Superior temporal gyrus (tissue), 1 donor: ENCODE data around the gene MICAL3.
A peak's percentile ranks its signal among the peaks of the same experiment; 100 is the strongest.
"Not testable (repeated sequence)": the region's sequence is repeated elsewhere in the genome, so short reads cannot be mapped to it uniquely, and the experiment has no call there.

Experiments used
- DNase-seq: peaks from one replicate; pipeline ENCODE4 v3.0.0-alpha.2; 2016; ENCODE audit errors: extremely low spot score

The MICAL3 gene

DNA sequence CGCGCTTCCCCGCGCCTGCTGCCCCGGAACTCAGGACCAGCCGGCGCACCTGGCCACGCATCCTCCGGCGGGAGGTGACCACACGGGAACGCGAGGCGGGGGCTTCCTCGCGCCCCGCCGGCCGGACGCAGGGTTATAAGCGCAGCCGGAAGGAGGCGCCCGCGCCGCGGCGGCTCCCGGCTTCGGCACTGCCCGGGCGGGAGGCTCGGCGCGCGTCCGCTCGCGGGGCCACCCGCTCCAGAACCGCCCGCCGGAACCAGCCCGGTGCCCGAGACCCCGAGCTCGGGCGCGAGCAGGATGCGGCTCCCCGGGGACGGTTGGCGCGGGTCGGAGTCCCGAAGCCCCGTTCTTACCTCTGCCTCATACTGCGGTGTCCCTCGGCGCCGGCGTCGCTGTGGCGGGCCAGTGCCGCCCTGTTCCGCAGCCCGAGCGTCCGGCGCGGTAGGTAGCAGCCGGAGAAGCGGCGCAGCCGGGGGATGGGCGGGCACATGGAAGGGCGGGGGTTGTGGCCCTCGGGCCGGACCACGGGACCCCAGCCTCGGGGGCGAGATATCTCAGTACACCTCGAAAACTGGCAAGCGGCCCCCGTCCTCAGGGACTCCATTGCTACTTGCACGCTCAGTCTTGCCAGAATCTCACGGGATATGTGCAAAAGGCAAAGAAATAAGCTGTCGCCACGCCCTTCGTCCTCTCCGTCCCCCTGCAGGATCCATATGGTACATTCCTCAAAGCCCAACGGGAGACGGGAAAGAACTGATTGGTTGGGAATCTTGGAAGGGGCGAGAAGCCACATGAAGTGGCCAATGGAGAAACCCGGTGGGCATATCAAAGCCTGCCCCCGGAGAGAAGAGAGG, 23.1 kb downstream of the MICAL3 start:
- DNase-seq = peak; percentile 98

- no peak for DNase-seq
These were observed 23.8 kb downstream of the MICAL3 start for GRCh38 chr22:18000441-18001039.

- DNase-seq = no peak
These were observed 24.5 kb downstream of the MICAL3 start for GRCh38 chr22:17999851-18000250.

DNA sequence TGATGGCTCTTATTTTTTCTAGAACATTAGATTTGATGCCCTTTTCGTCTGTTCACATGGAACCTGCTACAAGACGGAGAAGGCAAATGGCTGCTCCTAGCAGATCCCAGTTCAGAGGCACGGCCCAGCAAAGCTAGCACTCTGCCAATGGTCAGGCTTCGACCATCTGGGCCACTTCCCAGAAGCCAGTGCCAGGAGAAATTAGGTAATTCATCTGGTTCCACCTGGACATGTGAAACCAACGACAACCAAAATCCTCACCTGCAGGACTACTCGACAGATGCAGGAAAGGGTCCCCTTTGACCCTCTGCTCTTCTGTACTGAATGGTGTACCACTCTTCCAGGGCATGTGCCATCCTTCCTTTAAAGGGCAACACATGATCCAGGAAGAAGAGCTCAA, 25.4 kb downstream of the MICAL3 start:
- no peak for DNase-seq

DNA sequence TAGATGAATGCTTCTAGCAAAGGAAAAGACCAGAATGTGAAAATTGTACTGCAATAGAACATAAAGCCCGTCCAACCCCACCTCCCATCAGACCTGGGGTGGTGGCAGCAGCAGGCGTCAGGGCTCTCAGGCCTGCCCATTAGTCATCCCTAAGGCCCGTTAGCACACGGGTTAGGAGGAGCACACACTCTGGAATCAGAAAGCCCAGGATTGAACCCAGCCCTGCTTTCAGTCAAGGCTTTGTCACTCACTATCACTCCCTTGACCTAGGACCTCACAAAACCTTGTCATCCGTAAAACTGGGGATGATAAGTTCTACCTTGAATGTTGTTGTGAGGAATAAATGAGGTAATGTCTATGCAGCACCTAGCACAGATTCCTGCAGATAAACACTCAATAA, 26.9 kb downstream of the MICAL3 start:
- no peak for DNase-seq

DNA sequence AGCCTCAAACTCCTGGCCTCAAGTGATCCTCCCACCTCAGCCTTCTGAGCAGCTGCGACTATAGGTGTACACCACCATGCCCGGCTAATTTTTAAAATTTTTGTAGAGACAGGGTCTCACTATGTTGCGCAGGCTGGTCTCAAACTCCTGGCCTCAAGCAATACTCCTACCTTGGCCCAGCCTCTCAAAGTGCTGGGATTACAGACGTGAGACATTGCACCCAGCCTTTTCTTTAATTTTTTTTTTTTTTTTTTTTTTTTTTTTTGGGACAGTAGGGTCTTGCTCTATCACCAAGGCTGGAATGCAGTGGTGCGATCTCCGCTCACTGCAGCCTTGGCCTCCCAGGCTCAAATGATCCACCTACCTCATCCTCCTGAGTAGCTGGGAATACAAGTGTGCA, 29.1 kb downstream of the MICAL3 start:
- not testable (repeated sequence) for DNase-seq

DNA sequence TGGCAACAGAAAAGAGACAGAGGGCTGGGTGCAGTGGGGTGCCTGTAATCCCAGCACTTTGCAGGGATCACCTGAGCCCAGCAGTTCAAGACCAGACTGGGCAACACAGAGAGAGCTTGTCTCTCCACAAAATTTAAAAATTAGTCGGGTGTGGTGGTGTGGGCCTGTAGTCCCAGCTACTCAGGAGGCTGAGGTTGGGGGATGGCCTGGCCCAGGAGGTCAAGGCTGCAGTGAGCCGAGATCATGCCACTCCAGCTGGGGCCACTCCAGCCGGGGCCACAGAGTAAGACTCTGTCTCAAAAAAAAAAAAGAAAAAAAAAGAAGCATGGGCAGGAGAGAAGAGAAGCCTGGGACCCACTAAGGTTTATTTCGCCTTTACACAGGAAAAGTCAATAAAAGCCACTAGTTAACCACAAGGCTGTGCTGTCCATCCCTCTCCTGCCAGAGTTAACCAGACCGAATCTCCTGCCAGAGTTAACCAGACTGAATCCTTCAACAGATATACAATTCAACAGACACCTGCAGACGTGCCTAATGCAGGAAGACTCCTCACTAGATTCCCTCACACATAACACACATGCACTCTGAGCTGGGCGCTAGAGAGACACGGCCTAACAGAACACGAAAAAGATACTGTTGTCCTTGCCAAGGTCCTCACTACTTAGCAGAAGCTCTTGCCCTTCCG, 29.8 kb downstream of the MICAL3 start:
- DNase-seq = no peak

DNA sequence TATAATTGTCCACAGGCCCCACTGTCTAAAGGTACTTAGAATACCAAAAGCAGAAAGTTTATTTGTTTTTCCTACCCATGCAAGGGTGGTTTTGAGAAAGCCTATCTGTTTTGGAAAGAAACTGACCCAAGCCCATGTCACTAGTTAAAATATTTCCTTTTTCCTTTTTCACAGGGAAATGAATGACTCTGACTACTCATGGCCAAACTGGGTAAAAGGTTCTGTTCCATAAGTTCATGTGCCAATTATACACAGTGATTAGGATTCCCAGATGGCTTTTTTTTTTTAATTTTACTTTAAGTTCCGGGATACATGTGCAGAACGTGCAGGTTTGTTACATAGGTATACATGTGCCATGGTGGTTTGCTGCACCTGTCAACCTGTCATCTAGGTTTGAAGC, 31.4 kb downstream of the MICAL3 start:
- not testable (repeated sequence) for DNase-seq

DNA sequence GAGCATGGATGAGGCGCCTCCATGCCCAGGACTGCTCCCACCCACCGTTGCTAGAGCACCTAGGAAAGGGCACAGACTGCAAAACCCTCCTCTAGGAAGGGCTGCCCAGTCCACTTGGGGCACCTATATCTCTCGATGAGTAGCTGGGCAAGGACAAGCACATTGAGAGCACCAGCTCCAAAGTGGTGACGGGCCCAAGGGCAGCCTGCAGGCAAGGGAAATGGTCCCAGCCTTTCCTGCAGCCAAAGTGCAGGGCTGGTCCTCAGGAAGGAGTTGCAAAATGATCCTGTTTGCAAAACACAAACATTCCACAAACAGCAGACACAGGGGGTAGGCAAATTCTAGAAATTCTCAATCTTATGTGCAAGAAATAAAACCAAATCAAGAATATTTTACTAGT, 32.4 kb downstream of the MICAL3 start:
- not testable (repeated sequence) for DNase-seq

DNA sequence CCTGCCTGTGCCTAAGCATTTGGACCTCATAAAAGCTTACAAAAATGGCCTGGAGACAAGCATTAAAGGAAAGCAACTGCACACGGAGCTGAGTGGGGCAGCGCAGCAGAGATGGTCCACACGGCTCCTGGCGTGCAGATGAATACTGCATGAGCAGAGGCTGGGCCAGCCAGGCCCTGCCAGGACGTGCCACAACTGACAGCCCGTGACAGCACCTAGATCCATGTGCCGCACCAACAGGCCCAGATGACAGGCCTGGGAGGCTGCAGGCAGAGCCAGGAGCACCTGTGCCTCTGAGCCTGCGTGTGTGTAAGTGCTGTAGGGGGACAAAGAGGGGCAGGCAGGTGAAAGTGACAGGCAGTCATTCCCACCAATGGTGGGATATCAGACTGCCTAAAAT, 33.4 kb downstream of the MICAL3 start:
- no peak for DNase-seq

- no peak for DNase-seq
These were observed 34.2 kb downstream of the MICAL3 start for GRCh38 chr22:17990147-17990546.

DNA sequence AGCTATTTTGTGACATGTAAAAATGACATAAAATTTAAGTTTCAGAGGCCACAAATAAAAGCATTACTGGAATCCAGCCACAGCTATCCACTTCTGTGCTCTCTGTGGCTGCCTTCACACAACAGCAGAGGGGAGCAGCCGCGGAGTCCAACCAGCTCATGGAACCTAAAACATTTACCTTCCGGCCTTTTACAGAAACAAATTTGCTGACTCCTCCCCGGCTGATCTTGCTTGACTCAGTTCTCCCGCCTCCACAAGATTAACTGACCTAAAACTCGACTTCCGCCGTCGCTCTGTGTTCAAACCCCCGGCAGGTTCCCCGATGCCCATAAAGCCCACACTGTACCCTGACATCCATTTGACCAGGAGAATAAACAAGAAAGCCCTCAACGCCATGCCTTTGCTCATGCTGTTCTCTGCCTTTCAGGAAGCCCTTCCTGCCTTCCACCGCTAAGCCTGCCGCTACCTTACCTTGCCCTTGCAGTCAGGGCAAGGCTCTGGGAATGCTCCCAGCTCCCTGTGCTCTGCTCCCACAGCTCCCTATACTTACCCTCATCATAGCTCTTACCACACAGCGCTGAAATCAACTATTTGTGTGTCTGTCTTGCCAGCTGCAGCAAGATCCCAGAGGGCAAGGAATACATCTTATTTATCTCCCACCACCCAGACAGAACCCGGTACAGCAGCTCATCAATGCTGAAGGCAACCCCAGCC, 35.4 kb downstream of the MICAL3 start:
- no peak for DNase-seq

DNA sequence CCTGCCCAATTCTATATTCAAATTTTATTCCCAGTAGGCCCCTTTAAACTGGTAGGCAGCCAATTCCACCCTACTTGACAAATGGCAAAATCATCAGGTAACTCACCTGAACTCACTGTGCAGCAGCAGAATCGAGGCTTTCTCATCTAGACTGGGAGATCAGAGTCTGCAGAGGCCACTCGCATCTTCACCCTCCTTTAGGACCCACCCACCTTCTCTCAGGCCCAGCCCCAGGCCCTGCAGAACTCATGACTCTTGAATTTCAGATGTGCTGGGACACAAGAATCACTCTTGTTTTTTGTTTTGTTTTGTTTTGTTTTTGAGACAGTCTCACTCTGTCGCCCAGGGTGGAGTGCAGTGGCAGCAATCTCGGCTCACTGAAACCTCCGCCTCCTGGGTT, 38.8 kb downstream of the MICAL3 start:
- DNase-seq = no peak

GRCh38 chr22:17985071-17985470, 39.3 kb downstream of the MICAL3 start:
- not testable (repeated sequence) for DNase-seq

- DNase-seq = no peak
These were observed 40.2 kb downstream of the MICAL3 start for GRCh38 chr22:17984114-17984513.

GRCh38 chr22:17982572-17983141, 41.7 kb downstream of the MICAL3 start:
- no peak for DNase-seq

GRCh38 chr22:17981497-17981896, 42.9 kb downstream of the MICAL3 start:
- DNase-seq = no peak

GRCh38 chr22:17980638-17981051, 43.7 kb downstream of the MICAL3 start:
- DNase-seq = no peak

- DNase-seq = no peak
These were observed 44.3 kb downstream of the MICAL3 start for GRCh38 chr22:17980015-17980590.

- DNase-seq = no peak
These were observed 46.3 kb downstream of the MICAL3 start for GRCh38 chr22:17978027-17978426.

- DNase-seq = no peak
These were observed 47.0 kb downstream of the MICAL3 start for GRCh38 chr22:17977371-17977770.
